BJ (cell line): Measurements from ENCODE around the gene EVI2A. TPM values are rescaled to one million over a fixed set of nuclear protein-coding genes. Genes with fewer than 3 reads are reported as not detected.
A peak's percentile ranks its signal among the peaks of the same experiment; 100 is the strongest.

ENCODE experiments used
- CTCF ChIA-PET: fragments of 350-600 bp; formaldehyde crosslinking; extraction: SDS; loops from one replicate; lab custom pipeline; 2021; ENCODE audit warnings: antibody characterized with exemption, inconsistent platforms; lab: Yijun Ruan, JAX
- POLR2A ChIA-PET: fragments of 300-600 bp; sonication (Branson Sonifier 250); formaldehyde crosslinking; extraction: SDS; loops from one replicate; lab custom pipeline; 2021; ENCODE audit warnings: antibody characterized with exemption; lab: Charles Lee
- DNase-seq: peaks from one replicate; pipeline ENCODE4 v3.0.0-alpha.2; 2011; ENCODE audit warnings: low read depth
- H3K27me3 ChIP-seq: 2 replicates; pipeline ENCODE4 v1.6.0; 2011; ENCODE audit warnings: low read length; ENCODE audit not compliant: control insufficient read depth, insufficient read depth
- H3K36me3 ChIP-seq: 2 replicates; pipeline ENCODE4 v1.5.1; 2011; ENCODE audit warnings: low read length; ENCODE audit not compliant: control insufficient read depth, insufficient read depth
- H3K4me3 ChIP-seq: 2 replicates; pipeline ENCODE4 v1.5.1; 2011; ENCODE audit warnings: low read depth, mild to moderate bottlenecking, control low read depth, low read length
- polyA plus RNA-seq: library from polyadenylated mRNA; depleted of rRNA; stranded (reverse); fragments of >200 nt; gene quantifications from 2 replicates; pipeline ENCODE4 v1.2.3, GENCODE V29; 2011
- TF ChIP-seq, protein P1 (sequence below): IDR thresholded peaks from 2 replicates; pipeline ENCODE4 v1.5.1; 2011; ENCODE audit warnings: low read depth, mild to moderate bottlenecking, control low read depth, inconsistent platforms, low read length, moderate library complexity; ENCODE audit not compliant: insufficient read depth

Gene EVI2A
- polyA plus RNA-seq, 1 experiment, result 0.21 TPM

DNA sequence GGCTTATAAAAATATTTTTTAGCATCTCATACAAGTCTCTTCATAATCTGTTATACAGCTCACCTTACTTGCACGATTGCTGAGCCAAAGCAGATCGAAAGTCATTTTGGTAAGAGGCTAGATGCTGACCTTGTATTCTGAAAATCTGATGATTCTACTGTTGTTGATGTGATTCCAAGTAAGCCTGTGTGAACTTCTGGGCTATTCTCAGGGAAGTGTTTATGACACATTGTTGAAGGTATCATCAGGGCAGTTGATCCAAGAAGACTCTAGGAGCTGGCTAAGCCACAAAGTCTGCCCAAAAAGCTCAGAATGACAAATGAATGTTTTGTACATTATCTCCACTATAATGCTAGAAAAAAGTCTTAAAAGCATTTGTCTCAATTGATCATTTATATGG is 40.4 kb downstream of the EVI2A start:
- Histone ChIP-seq H3K27me3 (no peaks in the 10 kb centered on the region), H3K36me3 (peaks cover 2% of the 10 kb centered on the region; the same call in 1 of the 2 replicates), H3K4me3 (no peak overlapping the region)
- ChIA-PET CTCF (no interaction called here), POLR2A (no interaction called here)
- no peak for DNase-seq
- TF ChIP-seq, protein P1, sequence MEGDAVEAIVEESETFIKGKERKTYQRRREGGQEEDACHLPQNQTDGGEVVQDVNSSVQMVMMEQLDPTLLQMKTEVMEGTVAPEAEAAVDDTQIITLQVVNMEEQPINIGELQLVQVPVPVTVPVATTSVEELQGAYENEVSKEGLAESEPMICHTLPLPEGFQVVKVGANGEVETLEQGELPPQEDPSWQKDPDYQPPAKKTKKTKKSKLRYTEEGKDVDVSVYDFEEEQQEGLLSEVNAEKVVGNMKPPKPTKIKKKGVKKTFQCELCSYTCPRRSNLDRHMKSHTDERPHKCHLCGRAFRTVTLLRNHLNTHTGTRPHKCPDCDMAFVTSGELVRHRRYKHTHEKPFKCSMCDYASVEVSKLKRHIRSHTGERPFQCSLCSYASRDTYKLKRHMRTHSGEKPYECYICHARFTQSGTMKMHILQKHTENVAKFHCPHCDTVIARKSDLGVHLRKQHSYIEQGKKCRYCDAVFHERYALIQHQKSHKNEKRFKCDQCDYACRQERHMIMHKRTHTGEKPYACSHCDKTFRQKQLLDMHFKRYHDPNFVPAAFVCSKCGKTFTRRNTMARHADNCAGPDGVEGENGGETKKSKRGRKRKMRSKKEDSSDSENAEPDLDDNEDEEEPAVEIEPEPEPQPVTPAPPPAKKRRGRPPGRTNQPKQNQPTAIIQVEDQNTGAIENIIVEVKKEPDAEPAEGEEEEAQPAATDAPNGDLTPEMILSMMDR, result no peak

DNA sequence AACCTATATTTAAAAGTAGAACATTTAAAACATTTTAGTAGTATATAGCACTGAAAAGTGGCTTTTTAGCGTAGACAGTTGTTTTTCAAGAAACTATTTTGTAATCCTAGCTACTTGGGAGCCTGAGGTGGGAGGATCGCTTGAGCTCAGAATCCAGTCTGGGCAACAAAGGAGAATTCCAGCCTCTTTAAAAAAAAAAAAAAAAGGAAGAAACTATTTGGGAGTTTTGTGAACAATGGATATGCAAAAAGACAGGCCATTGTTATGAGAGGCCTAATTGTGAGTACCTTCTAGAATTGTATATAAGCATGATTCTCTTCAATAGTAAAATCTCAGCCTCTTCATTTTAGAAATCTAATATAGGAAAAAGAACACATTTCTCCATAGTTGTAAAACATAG is 42.0 kb downstream of the EVI2A start:
- no peak overlapping the region for H3K4me3 ChIP-seq
- ChIA-PET POLR2A (interaction anchor here (0.6 kb wide), 2 partner anchors 22 to 29 kb away, joined by 14 to 15 read pairs; no protein-coding TSS in a partner anchor), CTCF (no interaction called here)
- peaks cover 2% of the 10 kb centered on the region; the same call in 1 of the 2 replicates for H3K36me3 ChIP-seq
- TF ChIP-seq, protein P1, result no peak
- no peaks in the 10 kb centered on the region for H3K27me3 ChIP-seq
- no peak for DNase-seq

DNA sequence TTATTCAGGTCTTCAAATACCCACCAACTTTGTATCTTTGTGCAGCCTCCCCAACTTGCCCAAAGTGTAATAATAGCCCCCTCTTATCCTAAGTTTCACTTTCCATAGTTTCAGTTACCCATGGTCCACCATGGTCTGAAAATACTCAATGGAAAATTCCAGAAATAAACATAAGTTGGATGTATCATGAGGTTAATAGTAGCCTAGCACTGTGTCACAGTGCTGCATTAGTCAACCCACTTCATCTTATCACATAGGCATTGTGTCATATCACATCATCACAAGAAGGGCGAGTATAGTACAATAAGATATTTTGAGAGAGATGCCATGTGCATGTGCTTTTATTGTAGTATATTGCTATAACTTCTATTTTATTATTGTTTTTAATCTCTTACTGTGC is 46.3 kb downstream of the EVI2A start:
- DNase-seq, result no peak
- ChIA-PET POLR2A (no interaction called here), CTCF (no interaction called here)

DNA sequence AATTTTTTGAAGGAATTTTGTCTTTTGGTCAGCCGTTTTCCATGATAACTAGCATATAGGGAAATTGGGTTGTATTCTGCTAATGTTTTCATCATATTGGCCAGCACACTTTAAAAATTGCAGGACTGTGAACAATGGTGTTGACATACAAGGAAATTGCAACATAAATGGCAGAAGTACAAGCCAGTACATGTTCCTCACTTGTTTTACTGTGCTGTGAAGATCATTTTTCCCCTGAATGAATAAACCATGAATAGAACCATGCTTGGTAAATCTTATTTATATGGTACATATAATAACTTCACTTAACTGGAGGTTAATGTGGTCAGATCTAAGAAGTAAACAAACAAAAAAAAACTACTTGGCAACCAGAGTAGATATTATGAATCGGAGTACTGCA is 47.2 kb downstream of the EVI2A start:
- ChIA-PET CTCF (no interaction called here), POLR2A (no interaction called here)
- TF ChIP-seq, protein P1, result no peak
- H3K36me3 ChIP-seq, result peaks cover 2% of the 10 kb centered on the region; the same call in 1 of the 2 replicates
- no peak overlapping the region for H3K4me3 ChIP-seq
- H3K27me3 ChIP-seq, result no peaks in the 10 kb centered on the region
- DNase-seq, result peak; percentile 41

More for the DNA sequence above, 46.3 kb downstream of the EVI2A start:
- Histone ChIP-seq H3K4me3 (no peak overlapping the region), H3K36me3 (peaks cover 2% of the 10 kb centered on the region; the same call in 1 of the 2 replicates), H3K27me3 (no peaks in the 10 kb centered on the region)
- TF ChIP-seq, protein P1, result no peak

DNA sequence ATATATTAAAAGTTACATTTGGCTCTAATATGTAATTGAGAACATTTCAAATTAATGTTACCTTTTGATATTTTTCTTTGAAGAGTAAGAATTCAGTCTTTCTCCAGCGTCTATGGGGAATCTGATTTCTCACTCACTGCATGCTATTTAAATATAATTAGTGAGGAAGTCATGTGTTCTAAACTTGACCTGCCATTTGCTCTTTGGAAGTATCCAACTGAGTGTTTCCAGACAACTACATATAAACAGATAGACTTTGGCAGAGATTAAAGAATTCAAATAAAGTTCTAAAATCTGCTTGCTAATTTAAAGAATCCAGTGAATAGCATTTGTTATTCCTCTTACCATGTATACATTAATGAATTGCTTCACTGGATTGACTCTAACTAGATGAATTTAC is 47.9 kb downstream of the EVI2A start:
- H3K27me3 ChIP-seq, result no peaks in the 10 kb centered on the region
- ChIA-PET POLR2A (no interaction called here), CTCF (no interaction called here)
- H3K4me3 ChIP-seq, result no peak overlapping the region
- TF ChIP-seq, protein P1, result no peak
- DNase-seq, result no peak
- H3K36me3 ChIP-seq, result peaks cover 2% of the 10 kb centered on the region; the same call in 1 of the 2 replicates
